ENCODE measurements around the gene RALGAPA2.

RALGAPA2 gene

GRCh38 chr20:20637998-20638725 is 74.3 kb downstream of the RALGAPA2 start:
- Mint-ChIP-seq H3K4me3 (no peak overlapping the region), H3K27ac (peak overlapping the region; percentile 13)
- no peak for ATAC-seq

DNA sequence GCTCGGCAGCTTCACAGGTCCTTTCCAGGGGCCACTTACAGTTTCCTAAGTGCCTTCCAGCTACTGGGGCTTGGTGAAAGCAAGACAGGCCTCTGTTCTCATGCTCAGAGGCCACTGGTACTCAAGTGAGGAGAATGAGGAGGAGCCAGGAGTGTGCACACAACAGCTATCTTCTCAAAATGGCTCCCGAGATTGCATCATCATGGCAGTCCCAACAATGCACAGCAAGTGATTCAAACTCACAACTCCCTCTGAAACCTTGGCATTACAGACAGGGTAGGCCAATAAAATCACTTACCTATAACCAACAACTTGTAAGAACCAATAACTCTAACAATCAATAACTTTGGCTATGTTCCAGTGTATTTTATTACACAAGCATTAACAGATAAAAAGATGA is 77.4 kb downstream of the RALGAPA2 start:
- Mint-ChIP-seq H3K4me3 (no peak overlapping the region), H3K4me1 (peaks cover 7% of the 10 kb centered on the region), H3K9me3 (no peaks in the 10 kb centered on the region), H3K27ac (no peak overlapping the region), H3K36me3 (peaks cover 32% of the 10 kb centered on the region)
- DNase-seq (ENCODE audit: low spot score in 2 of 2) (no peak), ATAC-seq (no peak)

More at GRCh38 chr20:20637998-20638725, 74.3 kb downstream of the RALGAPA2 start:
- no peaks in the 10 kb centered on the region for H3K9me3 Mint-ChIP-seq
- H3K36me3 Mint-ChIP-seq: peaks cover 36% of the 10 kb centered on the region
- DNase-seq (ENCODE audit: low spot score in 2 of 2): no peak
- peaks cover 7% of the 10 kb centered on the region for H3K4me1 Mint-ChIP-seq

GRCh38 chr20:20632644-20633043 is 79.8 kb downstream of the RALGAPA2 start:
- DNase-seq (ENCODE audit: low spot score in 2 of 2) (no peak), ATAC-seq (no peak)
- peaks cover 37% of the 10 kb centered on the region for H3K36me3 Mint-ChIP-seq
- peak overlapping the region; percentile 36 for H3K27ac Mint-ChIP-seq
- no peaks in the 10 kb centered on the region for H3K9me3 Mint-ChIP-seq
- H3K4me3 Mint-ChIP-seq: no peak overlapping the region
- no peaks in the 10 kb centered on the region for H3K4me1 Mint-ChIP-seq

- Mint-ChIP-seq H3K4me1 (no peaks in the 10 kb centered on the region), H3K4me3 (no peak overlapping the region), H3K9me3 (no peaks in the 10 kb centered on the region), H3K27ac (no peak overlapping the region), H3K36me3 (peaks cover 39% of the 10 kb centered on the region)
- no peak for ATAC-seq
- no peak for DNase-seq (ENCODE audit: low spot score in 2 of 2)
These were observed 81.9 kb downstream of the RALGAPA2 start for GRCh38 chr20:20630551-20630950.

GRCh38 chr20:20629556-20630188 is 82.8 kb downstream of the RALGAPA2 start:
- Mint-ChIP-seq H3K4me1 (no peaks in the 10 kb centered on the region), H3K4me3 (no peak overlapping the region)

DNA sequence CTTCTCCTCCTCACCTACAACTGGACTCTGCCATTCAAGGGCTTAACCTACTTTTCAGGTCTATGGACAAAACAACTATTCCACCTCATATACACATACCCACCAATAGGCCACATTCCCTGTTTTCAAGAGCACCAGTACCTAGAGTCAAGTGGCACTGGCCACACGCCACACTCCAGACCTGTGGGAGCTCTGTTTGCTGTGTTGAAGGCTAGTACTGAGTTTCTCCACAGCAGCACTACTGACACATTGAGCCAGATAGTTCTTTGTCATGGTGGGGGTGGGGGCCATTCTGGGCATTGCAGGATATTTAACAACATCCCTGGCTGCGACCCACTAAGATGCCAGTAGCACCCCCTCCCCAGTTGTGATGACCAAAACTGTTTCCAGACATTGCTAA is 84.1 kb downstream of the RALGAPA2 start:
- Mint-ChIP-seq H3K27ac (no peak overlapping the region), H3K9me3 (no peaks in the 10 kb centered on the region), H3K36me3 (peaks cover 28% of the 10 kb centered on the region), H3K4me1 (no peaks in the 10 kb centered on the region), H3K4me3 (no peak overlapping the region)
- no peak for ATAC-seq
- DNase-seq (ENCODE audit: low spot score in 2 of 2): no peak

More at GRCh38 chr20:20629556-20630188, 82.8 kb downstream of the RALGAPA2 start:
- Mint-ChIP-seq H3K36me3 (peaks cover 38% of the 10 kb centered on the region), H3K9me3 (no peaks in the 10 kb centered on the region), H3K27ac (no peak overlapping the region)
- ATAC-seq (no peak), DNase-seq (ENCODE audit: low spot score in 2 of 2) (no peak)

DNA sequence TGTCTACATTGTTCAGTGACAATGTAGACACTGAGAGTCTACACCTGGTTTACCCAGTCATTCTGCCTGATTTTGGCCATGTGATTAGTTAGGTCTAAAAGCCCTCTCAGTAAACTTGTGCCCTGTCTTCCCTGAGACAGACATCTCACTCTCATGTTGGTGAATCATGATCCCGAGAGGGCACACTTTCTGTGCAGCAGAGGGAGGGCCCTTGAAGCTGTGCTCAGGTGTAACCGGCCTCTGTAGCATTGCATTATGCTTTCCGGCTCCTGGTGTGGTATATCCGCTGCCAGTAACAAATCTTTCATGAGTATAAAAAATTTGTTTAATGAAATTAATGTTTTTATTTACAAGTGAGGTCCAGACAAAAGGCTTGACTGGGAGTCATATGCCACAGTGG is 85.0 kb downstream of the RALGAPA2 start:
- DNase-seq (ENCODE audit: low spot score in 2 of 2) (no peak), ATAC-seq (no peak)
- H3K27ac Mint-ChIP-seq: no peak overlapping the region
- peaks cover 23% of the 10 kb centered on the region for H3K36me3 Mint-ChIP-seq
- no peaks in the 10 kb centered on the region for H3K9me3 Mint-ChIP-seq
- no peak overlapping the region for H3K4me3 Mint-ChIP-seq
- H3K4me1 Mint-ChIP-seq: no peaks in the 10 kb centered on the region

DNA sequence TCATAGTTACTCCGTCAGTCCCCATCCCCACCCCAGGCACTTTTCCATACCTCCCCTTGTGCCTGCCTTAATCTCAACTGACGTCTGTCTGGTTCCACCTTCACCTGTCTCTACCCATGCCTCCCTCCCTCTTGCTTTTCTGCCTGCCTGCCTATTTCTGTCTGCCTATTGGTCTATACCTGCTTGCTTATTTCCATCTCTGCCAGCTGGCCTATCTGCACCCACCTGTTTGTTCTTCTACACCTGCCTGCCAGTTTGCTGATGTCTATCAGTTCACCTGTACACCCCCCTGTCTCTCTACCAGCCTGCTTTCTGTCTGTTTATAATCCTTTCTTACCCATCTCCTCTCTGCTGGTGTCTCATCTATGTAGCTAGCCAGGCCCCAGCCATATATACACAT is 87.5 kb downstream of the RALGAPA2 start:
- Mint-ChIP-seq H3K4me1 (no peaks in the 10 kb centered on the region), H3K36me3 (peaks cover 27% of the 10 kb centered on the region), H3K27ac (no peak overlapping the region), H3K4me3 (no peak overlapping the region), H3K9me3 (no peaks in the 10 kb centered on the region)
- DNase-seq (ENCODE audit: low spot score in 2 of 2): no peak
- no peak for ATAC-seq

GRCh38 chr20:20621195-20621594 is 91.2 kb downstream of the RALGAPA2 start:
- H3K4me3 Mint-ChIP-seq: no peak overlapping the region
- H3K27ac Mint-ChIP-seq: no peak overlapping the region
- ATAC-seq: no peak
- peaks cover 14% of the 10 kb centered on the region for H3K36me3 Mint-ChIP-seq
- H3K4me1 Mint-ChIP-seq: no peaks in the 10 kb centered on the region
- no peak for DNase-seq (ENCODE audit: low spot score in 2 of 2)
- H3K9me3 Mint-ChIP-seq: no peaks in the 10 kb centered on the region

DNA sequence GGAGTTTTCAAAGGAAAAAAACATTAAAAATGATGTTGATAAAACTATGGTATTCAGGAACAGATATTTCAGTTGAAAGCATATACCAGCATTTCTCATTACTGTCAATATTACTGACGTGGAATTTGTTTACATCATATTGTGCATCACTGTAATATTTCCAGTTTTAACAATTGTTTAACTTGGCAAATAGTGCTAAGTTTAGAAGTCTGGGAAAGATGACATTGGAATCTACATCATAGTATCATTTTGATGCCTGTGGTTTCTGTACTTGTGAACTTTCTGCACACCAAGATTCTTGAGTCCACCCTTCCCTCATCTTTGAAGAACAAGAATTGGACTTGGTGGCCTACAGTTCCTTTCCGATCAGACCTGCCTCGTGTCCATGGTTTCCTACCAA is 98.1 kb downstream of the RALGAPA2 start:
- DNase-seq (ENCODE audit: low spot score in 2 of 2): no peak
- Mint-ChIP-seq H3K27ac (no peak overlapping the region), H3K9me3 (no peaks in the 10 kb centered on the region), H3K4me3 (no peak overlapping the region), H3K36me3 (peaks cover 20% of the 10 kb centered on the region), H3K4me1 (peaks cover 5% of the 10 kb centered on the region)
- ATAC-seq: no peak

DNA sequence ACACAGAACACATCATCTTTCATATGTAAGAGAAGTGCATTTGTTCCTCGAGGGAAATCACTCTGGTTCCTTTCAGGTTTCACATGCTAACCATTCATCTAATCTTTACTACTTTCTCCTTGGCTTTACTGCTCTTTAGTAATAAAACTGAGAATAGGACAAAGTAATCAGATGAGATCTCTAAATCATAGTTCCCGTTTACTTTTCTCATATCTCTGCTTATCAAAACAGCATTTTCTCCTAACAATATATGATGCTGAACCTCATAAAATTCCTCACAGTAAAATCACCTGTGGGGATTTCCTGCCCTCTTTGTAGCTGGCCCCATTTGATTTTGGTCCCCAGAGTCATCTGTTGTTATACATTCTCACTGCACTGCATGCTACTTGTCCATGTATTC is 100.2 kb downstream of the RALGAPA2 start:
- no peak overlapping the region for H3K4me3 Mint-ChIP-seq
- no peaks in the 10 kb centered on the region for H3K9me3 Mint-ChIP-seq
- peaks cover 11% of the 10 kb centered on the region for H3K36me3 Mint-ChIP-seq
- no peak overlapping the region for H3K27ac Mint-ChIP-seq
- no peak for ATAC-seq
- H3K4me1 Mint-ChIP-seq: peaks cover 5% of the 10 kb centered on the region
- no peak for DNase-seq (ENCODE audit: low spot score in 2 of 2)

DNA sequence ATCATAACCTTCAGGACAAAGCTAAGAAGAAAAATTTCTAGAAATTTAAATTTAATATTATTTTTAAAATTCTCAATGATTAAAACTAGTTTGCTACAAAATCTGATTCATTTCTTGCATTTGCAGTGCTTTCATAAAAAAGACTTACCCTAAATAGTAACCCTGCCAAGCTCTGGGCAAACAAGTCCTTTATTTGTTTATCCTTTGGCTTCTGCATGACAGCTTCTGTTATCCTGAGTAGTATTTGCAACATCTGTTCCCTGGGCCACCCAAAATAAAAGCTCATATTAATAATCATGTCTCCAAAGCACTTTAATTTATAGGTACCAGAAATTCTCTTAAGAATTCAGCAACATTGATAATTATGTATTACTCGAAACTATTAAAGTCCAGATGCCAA is 101.3 kb downstream of the RALGAPA2 start:
- ATAC-seq (no peak), DNase-seq (ENCODE audit: low spot score in 2 of 2) (no peak)
- H3K4me3 Mint-ChIP-seq: no peak overlapping the region
- H3K27ac Mint-ChIP-seq: no peak overlapping the region
- H3K4me1 Mint-ChIP-seq: peaks cover 12% of the 10 kb centered on the region
- H3K36me3 Mint-ChIP-seq: peaks cover 11% of the 10 kb centered on the region
- H3K9me3 Mint-ChIP-seq: no peaks in the 10 kb centered on the region

DNA sequence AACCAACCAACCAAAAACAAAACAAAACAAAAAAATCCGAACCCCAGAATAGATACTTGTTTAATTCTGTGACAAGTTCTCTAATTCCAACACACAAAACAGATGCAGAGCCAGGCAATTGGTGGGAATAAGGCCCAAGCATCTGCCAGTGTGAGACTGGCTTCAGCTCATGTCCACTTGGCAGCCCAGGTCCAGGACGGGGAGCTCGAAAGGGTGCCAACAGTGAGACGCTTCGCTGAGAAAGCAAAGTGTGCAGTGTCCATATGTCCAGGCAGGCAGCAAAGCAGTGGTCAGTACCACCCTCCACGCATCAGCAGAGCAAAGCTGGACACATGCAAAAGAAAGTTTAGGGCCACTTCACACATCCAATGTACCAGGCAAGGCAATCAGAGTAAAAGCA is 102.9 kb downstream of the RALGAPA2 start:
- Mint-ChIP-seq H3K9me3 (no peaks in the 10 kb centered on the region), H3K27ac (peak overlapping the region; percentile 24), H3K4me3 (no peak overlapping the region), H3K36me3 (peaks cover 2% of the 10 kb centered on the region), H3K4me1 (peaks cover 14% of the 10 kb centered on the region)
- ATAC-seq: no peak
- DNase-seq (ENCODE audit: low spot score in 2 of 2): no peak

DNA sequence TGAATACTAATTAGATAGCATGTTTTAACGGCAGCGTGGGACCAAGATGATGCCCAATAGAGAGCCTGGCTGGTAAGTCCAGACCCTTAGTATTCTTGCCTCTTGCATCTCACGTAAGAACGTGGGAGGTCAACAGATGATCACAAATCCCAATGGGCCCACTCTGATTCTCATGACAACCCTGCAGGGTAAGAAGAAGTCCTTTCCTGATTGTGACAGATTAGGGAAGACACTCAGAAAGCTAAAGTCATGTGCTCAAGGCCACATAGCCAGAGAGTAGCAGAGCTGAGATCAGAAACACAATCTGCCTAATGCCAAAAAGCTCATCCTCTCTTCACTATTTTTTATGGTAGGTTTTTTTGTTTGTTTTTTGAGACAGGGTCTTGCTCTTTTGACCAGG is 103.8 kb downstream of the RALGAPA2 start:
- Mint-ChIP-seq H3K9me3 (no peaks in the 10 kb centered on the region), H3K27ac (no peak overlapping the region), H3K4me3 (no peak overlapping the region), H3K4me1 (peaks cover 20% of the 10 kb centered on the region), H3K36me3 (no peaks in the 10 kb centered on the region)
- ATAC-seq: no peak
- no peak for DNase-seq (ENCODE audit: low spot score in 2 of 2)

- H3K4me1 Mint-ChIP-seq: peaks cover 26% of the 10 kb centered on the region
- H3K36me3 Mint-ChIP-seq: no peaks in the 10 kb centered on the region
- no peak for DNase-seq (ENCODE audit: low spot score in 2 of 2)
- H3K4me3 Mint-ChIP-seq: no peak overlapping the region
- H3K9me3 Mint-ChIP-seq: no peaks in the 10 kb centered on the region
- no peak overlapping the region for H3K27ac Mint-ChIP-seq
- no peak for ATAC-seq
These were observed 104.4 kb downstream of the RALGAPA2 start for GRCh38 chr20:20608041-20608440.

DNA sequence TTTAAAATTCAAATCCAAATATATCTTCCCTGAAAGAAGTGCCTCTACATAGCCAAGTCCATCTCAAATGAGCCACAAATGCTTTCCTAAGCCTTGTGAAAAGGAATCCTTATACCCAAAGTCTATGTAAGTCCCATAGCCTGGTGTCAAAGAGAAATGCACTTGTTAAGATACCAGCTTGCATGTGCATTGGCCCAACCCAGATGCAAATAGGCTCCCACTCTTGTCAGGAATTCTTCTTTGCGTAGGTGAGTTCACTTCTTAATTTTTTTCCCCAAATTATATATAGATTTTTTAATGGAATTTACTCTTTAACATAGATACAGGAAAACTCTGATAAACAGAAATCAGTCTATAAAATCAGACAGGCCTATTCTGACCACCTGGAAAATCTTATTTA is 105.6 kb downstream of the RALGAPA2 start:
- DNase-seq (ENCODE audit: low spot score in 2 of 2): no peak
- peaks cover 5% of the 10 kb centered on the region for H3K36me3 Mint-ChIP-seq
- H3K4me1 Mint-ChIP-seq: peaks cover 31% of the 10 kb centered on the region

More for the DNA sequence above, 105.6 kb downstream of the RALGAPA2 start:
- H3K9me3 Mint-ChIP-seq: no peaks in the 10 kb centered on the region
- H3K4me3 Mint-ChIP-seq: no peak overlapping the region
- H3K27ac Mint-ChIP-seq: peak overlapping the region; percentile 41
- no peak for ATAC-seq

Data from stimulated activated effector memory CD8-positive, alpha-beta T cell treated with anti-CD3 and anti-CD28 coated beads, Interleukin-12 subunit alpha, Interleukin-12 subunit beta, amount 100 ng/mL, for 72 hours (primary cell).